KBM-7 (cell line): Measurements from ENCODE around the gene SLC25A12.
A peak's percentile ranks its signal among the peaks of the same experiment; 100 is the strongest.
"Not testable (repeated sequence)": the region's sequence is repeated elsewhere in the genome, so short reads cannot be mapped to it uniquely, and the experiment has no call there.

Experiments used
- DNase-seq: peaks from one replicate; pipeline ENCODE4 v3.0.0-alpha.2; 2015
- in situ Hi-C: fragments of 300-500 bp; cut with MboI; formaldehyde crosslinking; loops from 2 replicates; pipeline ENCODE4 v1.14.3; 2020; ENCODE audit warnings: low sequenced_read_pairs, low pct_unique_long_range_greater_than_20kb, mixed read lengths

SLC25A12 gene

DNA sequence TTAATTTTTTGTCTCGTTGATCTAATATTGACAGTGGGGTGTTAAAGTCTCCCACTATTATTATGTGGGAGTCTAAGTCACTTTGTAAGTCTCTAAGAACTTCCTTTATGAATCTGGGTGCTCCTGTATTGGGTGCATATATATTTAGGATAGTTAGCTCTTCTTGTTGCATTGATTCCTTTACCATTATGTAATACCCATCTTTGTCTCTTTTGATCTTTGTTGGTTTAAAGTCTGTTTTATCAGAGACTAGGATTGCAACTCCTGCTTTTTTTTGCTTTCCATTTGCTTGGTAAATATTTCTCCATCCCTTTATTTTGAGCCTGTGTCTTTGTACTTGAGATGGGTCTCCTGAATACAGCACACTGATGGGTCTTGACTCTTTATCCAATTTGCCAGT is 135.3 kb downstream of the SLC25A12 start:
- in situ Hi-C loops, DNase-seq: not testable (repeated sequence)

DNA sequence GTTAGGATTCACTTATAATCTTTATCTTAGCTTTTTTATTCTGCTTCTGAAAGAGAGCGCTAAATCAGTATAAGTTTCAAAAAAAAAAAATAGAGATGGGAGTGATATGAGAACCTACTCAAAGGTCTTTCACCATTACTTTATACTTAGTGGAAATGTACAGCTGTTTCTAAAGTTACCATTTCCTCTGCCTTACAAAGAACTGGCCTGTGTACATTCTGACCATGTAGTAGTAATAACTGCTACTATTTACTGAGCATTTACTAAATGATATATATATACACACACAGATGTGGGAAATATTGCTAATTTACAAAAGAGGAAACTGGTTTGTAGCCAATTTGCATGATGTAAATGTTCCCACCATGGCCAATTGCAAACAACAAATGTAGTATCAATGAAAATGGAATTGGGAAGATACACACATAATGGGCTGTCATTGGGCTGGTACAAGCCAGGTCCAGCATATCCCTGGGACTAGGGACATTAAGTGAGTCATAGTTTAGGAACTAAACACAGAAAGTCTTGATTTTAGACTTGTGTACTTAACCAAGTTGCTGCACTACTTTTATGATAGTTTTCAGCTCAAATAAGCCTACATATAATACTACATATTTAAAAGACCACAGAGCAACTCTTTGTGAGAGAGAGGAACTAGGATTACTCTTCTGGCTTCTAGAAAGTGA is 139.6 kb downstream of the SLC25A12 start:
- DNase-seq = no peak
- in situ Hi-C loops = no loop called here

DNA sequence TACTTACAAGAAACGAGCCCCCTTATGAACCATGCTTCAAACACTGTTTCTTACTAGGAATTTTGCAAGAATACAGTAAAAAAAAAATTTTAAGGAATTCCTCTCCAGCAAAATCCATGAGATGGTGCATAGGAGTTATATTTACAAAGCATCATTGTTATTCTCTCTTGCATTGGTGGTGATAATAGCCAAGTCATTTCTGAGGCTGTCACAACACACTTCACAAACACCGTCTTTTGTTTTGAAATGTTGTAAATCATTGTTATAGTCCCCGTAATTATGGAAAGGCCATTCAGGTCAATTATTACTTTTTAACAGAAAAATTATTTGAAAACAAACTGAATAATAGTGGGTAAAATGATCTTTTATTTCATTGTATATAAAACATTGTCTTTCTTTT is 146.7 kb downstream of the SLC25A12 start:
- no peak for DNase-seq
- in situ Hi-C loops = no loop called here

DNA sequence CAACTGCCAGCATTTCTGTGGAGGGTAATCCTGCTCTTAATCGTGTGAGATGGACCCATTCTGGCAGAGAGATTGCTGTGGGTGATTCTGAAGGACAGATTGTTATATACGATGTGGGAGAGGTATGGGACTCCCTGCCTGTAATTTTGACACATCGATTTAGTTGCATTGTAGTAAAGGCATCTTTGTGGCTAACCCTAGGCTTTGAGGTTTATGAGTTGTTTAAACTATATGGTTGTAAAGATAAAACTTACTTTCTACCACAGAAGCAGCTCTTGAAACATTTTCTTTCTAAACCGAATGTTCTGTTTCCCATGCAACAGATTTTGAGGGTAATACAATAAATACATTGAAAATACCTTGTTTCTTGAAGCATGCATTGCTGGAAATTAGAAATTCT is 148.2 kb downstream of the SLC25A12 start:
- in situ Hi-C loops = no loop called here
- no peak for DNase-seq

DNA sequence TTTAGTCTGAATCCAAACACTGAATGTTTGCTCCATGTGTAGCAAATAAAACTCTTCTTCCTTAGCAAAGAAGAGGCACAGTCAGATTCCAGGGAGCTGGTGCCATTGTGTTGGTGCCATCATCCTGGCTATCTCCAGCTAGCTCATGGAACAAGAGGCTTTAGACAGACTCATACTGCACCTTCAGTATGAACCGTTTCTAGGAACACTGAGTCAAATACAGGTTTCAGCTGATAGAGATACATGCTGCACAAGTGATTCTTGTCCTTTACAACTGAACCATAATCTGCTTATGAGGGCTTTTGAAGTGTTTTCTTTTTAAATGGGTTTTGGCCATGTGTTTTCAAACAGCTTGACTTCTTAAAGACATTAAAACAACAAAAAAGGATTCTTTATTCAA is 148.9 kb downstream of the SLC25A12 start:
- in situ Hi-C loops = no loop called here
- DNase-seq = no peak

DNA sequence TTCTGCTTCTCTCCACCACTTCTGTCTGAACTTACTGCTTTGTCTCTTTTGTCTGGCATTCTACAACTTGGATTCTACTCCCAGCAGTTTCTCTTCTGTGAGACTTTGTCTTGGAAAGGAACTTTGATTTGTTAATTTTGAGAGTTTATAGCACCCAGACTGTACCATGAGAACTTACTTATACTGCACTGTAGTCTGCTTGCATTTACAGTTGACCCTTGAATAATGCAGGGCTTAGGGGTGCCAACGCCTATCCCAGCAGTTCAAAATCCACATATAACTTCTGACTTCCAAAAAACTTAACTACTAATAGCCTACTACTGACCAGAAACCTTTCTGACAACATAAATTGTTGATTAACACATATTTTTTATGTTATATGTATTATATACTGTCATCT is 151.3 kb downstream of the SLC25A12 start:
- in situ Hi-C loops = no loop called here
- DNase-seq = no peak

DNA sequence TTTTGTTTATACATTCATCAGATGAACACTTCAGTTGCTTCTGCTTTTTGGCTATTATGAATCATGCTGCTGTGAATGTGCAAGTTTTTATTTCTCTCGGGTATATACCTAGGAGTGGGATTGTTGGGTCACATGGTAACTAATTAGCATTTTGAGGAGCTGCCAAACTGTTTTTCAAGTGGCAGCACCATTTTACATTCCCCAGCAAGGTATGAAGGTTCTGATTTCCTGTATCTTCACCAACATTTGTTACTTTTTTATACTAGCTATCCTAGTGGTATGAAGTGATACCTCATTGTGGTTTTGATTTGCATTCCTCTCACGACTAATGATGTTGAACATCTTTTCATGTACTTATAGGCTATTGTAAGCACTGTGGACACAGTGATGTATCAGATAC is 152.9 kb downstream of the SLC25A12 start:
- in situ Hi-C loops = no loop called here
- DNase-seq = peak; percentile 5

DNA sequence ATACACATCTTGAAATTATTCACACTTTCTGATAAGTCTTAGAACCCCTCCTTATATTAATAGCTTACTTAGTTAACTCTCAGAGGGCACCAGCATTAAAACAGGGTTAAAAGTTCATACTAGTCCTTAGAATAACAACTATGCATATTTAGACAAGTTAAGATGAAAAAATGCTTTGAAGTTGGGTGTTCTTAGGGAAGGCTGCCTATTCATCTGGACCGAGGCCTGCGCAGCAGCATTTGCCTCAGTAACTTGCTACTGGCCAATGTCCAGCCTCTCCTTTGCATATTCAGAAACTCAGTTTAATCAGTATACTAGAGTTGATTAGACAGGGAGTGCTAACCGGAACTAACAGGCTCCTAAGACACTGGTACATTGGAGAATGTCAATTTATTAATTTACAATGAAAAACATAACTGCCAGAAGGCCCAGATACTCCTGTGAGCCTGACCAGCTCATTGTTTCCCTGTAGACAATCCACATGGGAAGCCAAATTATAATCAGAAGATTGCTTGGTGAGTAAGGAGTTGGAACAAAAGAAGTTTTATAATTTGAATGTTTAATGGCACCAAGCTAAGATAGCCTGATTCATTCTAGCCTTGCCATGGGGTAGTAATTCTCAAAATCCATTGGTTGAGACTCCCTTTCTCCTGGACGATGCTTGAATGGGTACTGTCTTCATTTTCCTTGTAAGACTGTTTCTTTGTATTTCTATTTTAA is 157.9 kb downstream of the SLC25A12 start:
- DNase-seq = no peak
- in situ Hi-C loops = no loop called here
